OCI-LY3 (cell line): ENCODE measurements around the gene PIWIL1.

Source experiments
- EZH2phosphoT487 ChIP-seq: fragments of 200-600 bp; shearing (Covaris generic); IDR thresholded peaks from 2 replicates; pipeline ENCODE4 v1.6.1; 2018; ENCODE audit warnings: antibody characterized with exemption, mixed run types, low read depth
- TF ChIP-seq, protein P1 (sequence below): fragments of 200-600, 300-600 bp; sonication (generic); IDR thresholded peaks from 2 replicates; pipeline ENCODE4 v1.5.1; 2014; ENCODE audit warnings: antibody characterized with exemption, low read length, low read depth

DNA sequence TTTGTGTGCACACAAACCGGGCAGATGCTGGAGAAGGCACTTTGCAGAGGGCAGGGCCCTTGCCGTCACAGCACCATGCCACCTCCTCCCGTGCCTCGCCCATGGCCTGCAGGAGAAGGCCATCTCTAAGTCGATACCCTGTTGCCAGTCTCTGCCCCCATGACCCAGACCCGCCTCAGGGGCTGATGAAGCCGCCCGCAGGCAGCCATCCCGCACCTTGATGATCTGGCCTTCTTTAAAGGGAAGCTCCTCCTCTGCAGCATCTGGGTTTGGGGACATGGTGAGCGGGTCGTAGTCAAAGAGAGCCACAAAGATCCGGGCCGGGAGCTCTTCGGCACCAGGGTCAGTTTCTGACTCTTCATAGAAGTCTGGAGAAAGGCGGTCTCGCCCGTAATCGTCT is 76.2 kb downstream of the PIWIL1 start:
- TF ChIP-seq, protein P1, sequence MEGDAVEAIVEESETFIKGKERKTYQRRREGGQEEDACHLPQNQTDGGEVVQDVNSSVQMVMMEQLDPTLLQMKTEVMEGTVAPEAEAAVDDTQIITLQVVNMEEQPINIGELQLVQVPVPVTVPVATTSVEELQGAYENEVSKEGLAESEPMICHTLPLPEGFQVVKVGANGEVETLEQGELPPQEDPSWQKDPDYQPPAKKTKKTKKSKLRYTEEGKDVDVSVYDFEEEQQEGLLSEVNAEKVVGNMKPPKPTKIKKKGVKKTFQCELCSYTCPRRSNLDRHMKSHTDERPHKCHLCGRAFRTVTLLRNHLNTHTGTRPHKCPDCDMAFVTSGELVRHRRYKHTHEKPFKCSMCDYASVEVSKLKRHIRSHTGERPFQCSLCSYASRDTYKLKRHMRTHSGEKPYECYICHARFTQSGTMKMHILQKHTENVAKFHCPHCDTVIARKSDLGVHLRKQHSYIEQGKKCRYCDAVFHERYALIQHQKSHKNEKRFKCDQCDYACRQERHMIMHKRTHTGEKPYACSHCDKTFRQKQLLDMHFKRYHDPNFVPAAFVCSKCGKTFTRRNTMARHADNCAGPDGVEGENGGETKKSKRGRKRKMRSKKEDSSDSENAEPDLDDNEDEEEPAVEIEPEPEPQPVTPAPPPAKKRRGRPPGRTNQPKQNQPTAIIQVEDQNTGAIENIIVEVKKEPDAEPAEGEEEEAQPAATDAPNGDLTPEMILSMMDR: no peak
- no peak for TF ChIP-seq EZH2phosphoT487
